ENCODE data around the gene CALM1.

DNA sequence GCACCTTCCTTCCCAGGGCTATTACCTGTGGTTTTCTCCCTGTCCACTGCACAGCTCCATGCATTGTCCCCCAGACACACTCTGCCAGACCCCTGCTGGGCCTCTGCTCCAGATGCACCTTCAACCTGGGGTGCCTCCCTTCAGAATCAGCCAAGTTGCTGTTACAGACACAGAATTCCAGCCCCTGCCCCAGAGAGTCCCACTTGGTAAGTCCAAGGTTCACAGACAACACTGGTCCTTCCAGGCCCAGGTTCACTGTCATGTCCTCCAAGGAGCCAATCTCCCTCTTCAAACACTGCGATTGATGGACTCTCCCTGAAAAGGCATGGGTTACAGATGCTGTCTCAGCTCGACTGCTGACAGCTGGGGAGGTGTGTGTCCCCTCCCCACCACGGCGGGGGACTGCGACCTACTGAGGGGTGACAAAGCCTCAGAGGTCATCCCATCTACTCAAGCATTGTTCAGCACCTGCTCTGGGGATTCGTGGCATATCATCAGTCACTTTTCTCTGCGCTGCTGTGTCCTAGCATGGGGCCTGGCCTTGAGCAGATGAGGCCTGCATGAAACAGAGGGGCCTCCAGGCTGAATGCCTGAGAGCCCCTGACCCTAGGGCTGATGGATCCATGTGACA is 24.3 kb downstream of the CALM1 start:
- no peak for TF ChIP-seq POLR2AphosphoS5 (IDR thresholded peaks at IDR 0.05; ENCODE audit: borderline replicate concordance, low read depth, low read length)
- no peak for TF ChIP-seq EZH2 (IDR thresholded peaks at IDR 0.05)
